ENCODE results near the gene XAB2. TPM values are rescaled to one million over a fixed set of nuclear protein-coding genes. Genes with fewer than 3 reads are reported as not detected.

Gene XAB2
- total RNA-seq (2021) = 48.0 and 50.6 TPM in 2 replicates
- long read RNA-seq, transcript XAB2-201 (19 exons, 2,667 nt) = major isoform, 286 of 337 reads
- long read RNA-seq, partial matches to known transcripts = 30 of 337 reads
- long read RNA-seq, other reads (novel, unspliced or antisense) = 21 of 337 reads

- Histone ChIP-seq H3K79me1 (ENCODE audit: insufficient read depth, low read depth, low read length, poor library complexity, severe bottlenecking) (peaks cover 20% of the 10 kb centered on the region), H3K14ac (ENCODE audit: insufficient read depth, low read length) (peak within 1 kb of the TSS; percentile 72), H3K4me2 (ENCODE audit: insufficient read depth, insufficient read length, low read length) (peak within 1 kb of the TSS; percentile 99), H3K79me2 (ENCODE audit: insufficient read depth, low read length) (peaks cover 28% of the 10 kb centered on the region; the same call in 1 of the 2 replicates), H3K4me1 (ENCODE audit: insufficient read depth, low read length) (no peaks in the 10 kb centered on the region), H2BK15ac (ENCODE audit: low read depth, low read length) (no peak within 1 kb of the TSS), H3K9ac (ENCODE audit: extremely low read depth, insufficient read length, low read length) (peak within 1 kb of the TSS; percentile 94), H4K8ac (replicated peaks; ENCODE audit: insufficient read length, low read depth, low read length) (no peak within 1 kb of the TSS), H2BK12ac (ENCODE audit: insufficient read length, low read depth, low read length) (no peak within 1 kb of the TSS), H4K20me1 (ENCODE audit: control insufficient read depth, insufficient read depth, insufficient read length) (no peaks in the 10 kb centered on the region), H4K91ac (ENCODE audit: insufficient read length, low read depth, low read length) (peak within 1 kb of the TSS; percentile 90), H3K18ac (ENCODE audit: insufficient read length, low read depth, low read length) (peak within 1 kb of the TSS; percentile 74), H3T11ph (ENCODE audit: low read length) (no peak within 1 kb of the TSS), H4K5ac (ENCODE audit: insufficient read length, low read depth, low read length) (peak within 1 kb of the TSS; percentile 88), H2AK5ac (ENCODE audit: insufficient read length, low read length) (no peak within 1 kb of the TSS), H3K9me3 (ENCODE audit: control insufficient read depth, low read depth, low read length) (no peaks in the 10 kb centered on the region), H3K27me3 (ENCODE audit: insufficient read depth, low read length) (no peaks in the 10 kb centered on the region), H3K23ac (ENCODE audit: insufficient read length, low read depth, low read length) (no peak within 1 kb of the TSS), H3K4ac (ENCODE audit: low read depth, low read length) (peak within 1 kb of the TSS; percentile 57; the same call in 1 of the 2 replicates), H2BK5ac (ENCODE audit: insufficient read length, low read length) (peak within 1 kb of the TSS; percentile 57), H2AFZ (ENCODE audit: low read length) (no peak within 1 kb of the TSS), H2BK120ac (ENCODE audit: low read depth, low read length, poor library complexity, severe bottlenecking) (peak within 1 kb of the TSS; percentile 74), H2BK20ac (ENCODE audit: low read depth, low read length, poor library complexity, severe bottlenecking) (no peak within 1 kb of the TSS), H3K23me2 (ENCODE audit: insufficient read length, low read depth, low read length, poor library complexity, severe bottlenecking) (peaks cover 14% of the 10 kb centered on the region), H3K27ac (ENCODE audit: insufficient read length, low read depth, low read length) (no peak within 1 kb of the TSS), H3K56ac (ENCODE audit: insufficient read length, low read depth, low read length) (peak within 1 kb of the TSS; percentile 92)
- H3K4me3 Mint-ChIP-seq = peak within 1 kb of the TSS; percentile 90 to 98
- H3K4me1 Mint-ChIP-seq = peaks cover 15 to 26% of the 10 kb centered on the region in 2 experiments
- H3K27me3 Mint-ChIP-seq (ENCODE audit: low read depth) = peaks cover 6% of the 10 kb centered on the region
- TF ChIP-seq CTCF (conservative IDR thresholded peaks at IDR 0.05) = no peak
- peak within 1 kb of the TSS; percentile 98 to 99 (median 98) for H3K27ac Mint-ChIP-seq
- H3K9me3 Mint-ChIP-seq = no peaks in the 10 kb centered on the region; a peak in 2 of 5 replicates
- WGBS (ENCODE audit: extremely low coverage, insufficient read length, low lambda C conversion rate) = no CpG with 5 or more reads among the region's 40 CpGs
- peak; percentile 98 for DNase-seq
- H3K36me3 Mint-ChIP-seq (ENCODE audit: insufficient read depth in 1 of 3, low read depth in 3 of 3) = peaks cover 7 to 27% (median 16%) of the 10 kb centered on the region in 3 experiments; a peak in 6 of 7 replicates
These were observed at the start of gene XAB2, which contains the start of gene PET100 for GRCh38 chr19:7629347-7630054. XAB2 (minus strand) TSS chr19:7629545; CDS start chr19:7629527, 18 bp downstream. PET100 (plus strand) TSS chr19:7629793; CDS start chr19:7629834, 41 bp downstream.

Measured in H9 (cell line).